Mesendoderm (in vitro differentiated cells): ENCODE measurements around the gene NFATC3.

Experiments
- DNase-seq: peaks from one replicate; pipeline ENCODE4 v3.0.0; 2013
- H2AK5ac ChIP-seq: 2 replicates; pipeline ENCODE4 v1.6.1; 2013; ENCODE audit warnings: low read length, inconsistent platforms
- H2BK120ac ChIP-seq: 2 replicates; pipeline ENCODE4 v1.6.1; 2013; ENCODE audit warnings: low read depth, mild to moderate bottlenecking, low read length, moderate library complexity, mixed read lengths
- H2BK15ac ChIP-seq: replicated peaks from 2 replicates; pipeline ENCODE4 v1.6.1; 2013; ENCODE audit warnings: low read depth, mild to moderate bottlenecking, moderate library complexity
- H2BK5ac ChIP-seq: 2 replicates; pipeline ENCODE4 v1.6.1; 2013; ENCODE audit warnings: low read length, inconsistent platforms
- H3K18ac ChIP-seq: 2 replicates; pipeline ENCODE4 v1.6.1; 2013; ENCODE audit warnings: mild to moderate bottlenecking, low read length, mixed read lengths
- H3K23ac ChIP-seq: one replicate; pipeline ENCODE4 v1.6.1; 2013; ENCODE audit warnings: low read length
- H3K27ac ChIP-seq: 2 replicates; pipeline ENCODE4 v1.5.1; 2013; ENCODE audit warnings: low read depth, mild to moderate bottlenecking, inconsistent platforms, low read length, moderate library complexity
- H3K27me3 ChIP-seq: 2 replicates; pipeline ENCODE4 v1.6.1; 2013; ENCODE audit warnings: low read length, control low read depth, mild to moderate bottlenecking, inconsistent platforms; ENCODE audit not compliant: insufficient read depth, poor library complexity
- H3K36me3 ChIP-seq: 2 replicates; pipeline ENCODE4 v1.6.1; 2013; ENCODE audit warnings: low read length, inconsistent platforms; ENCODE audit not compliant: control insufficient read depth, insufficient read depth
- H3K4ac ChIP-seq: one replicate; pipeline ENCODE4 v1.6.1; 2013; ENCODE audit warnings: low read depth, mild to moderate bottlenecking, low read length, moderate library complexity
- H3K4me1 ChIP-seq: 2 replicates; pipeline ENCODE4 v1.6.1; 2013; ENCODE audit warnings: low read depth, low read length, inconsistent platforms; ENCODE audit not compliant: control insufficient read depth
- H3K4me2 ChIP-seq: 2 replicates; pipeline ENCODE4 v1.6.1; 2013; ENCODE audit warnings: low read length
- H3K4me3 ChIP-seq: 2 replicates; pipeline ENCODE4 v1.5.1; 2013; ENCODE audit warnings: mild to moderate bottlenecking, low read length
- H3K56ac ChIP-seq: one replicate; pipeline ENCODE4 v1.6.1; 2013; ENCODE audit warnings: low read length
- H3K79me1 ChIP-seq: 2 replicates; pipeline ENCODE4 v1.6.1; 2013; ENCODE audit warnings: low read length, inconsistent platforms
- H3K79me2 ChIP-seq: 2 replicates; pipeline ENCODE4 v1.6.1; 2013; ENCODE audit warnings: mild to moderate bottlenecking, low read length; ENCODE audit not compliant: control insufficient read depth, insufficient read depth
- H3K9ac ChIP-seq: 2 replicates; pipeline ENCODE4 v1.6.1; 2013; ENCODE audit warnings: low read length, inconsistent platforms
- H4K5ac ChIP-seq: one replicate; pipeline ENCODE4 v1.6.1; 2013; ENCODE audit warnings: low read length
- H4K8ac ChIP-seq: one replicate; pipeline ENCODE4 v1.6.1; 2013; ENCODE audit warnings: low read depth, mild to moderate bottlenecking, control low read depth, low read length, moderate library complexity
- WGBS: extraction: QIAGEN DNeasy Blood & Tissue Kit; methylation state at CpG from one replicate; pipeline ENCODE4 v1.1.7; 2013; ENCODE audit warnings: low lambda C conversion rate, missing lambda C conversion rate; ENCODE audit not compliant: insufficient coverage; ENCODE audit errors: extremely low coverage; 5-methylcytosine and 5-hydroxymethylcytosine counted together

NFATC3 gene

GRCh38 chr16:68088130-68088972, 3.2 kb downstream of the NFATC3 start:
- no peak overlapping the region for H3K27ac ChIP-seq
- H3K56ac ChIP-seq = no peak overlapping the region
- H2AK5ac ChIP-seq = no peak overlapping the region
- no peak for DNase-seq
- H2BK15ac ChIP-seq = no peak overlapping the region
- no peak overlapping the region for H4K5ac ChIP-seq
- no peak overlapping the region for H3K4ac ChIP-seq
- H3K18ac ChIP-seq = no peak overlapping the region
- H3K36me3 ChIP-seq = no peaks in the 10 kb centered on the region
- H4K8ac ChIP-seq = no peak overlapping the region
- peaks cover 23% of the 10 kb centered on the region for H3K79me2 ChIP-seq
- no peak overlapping the region for H3K4me2 ChIP-seq
- no peaks in the 10 kb centered on the region for H3K4me1 ChIP-seq
- no peak overlapping the region for H3K4me3 ChIP-seq
- WGBS = no CpG with 5 or more reads among the region's 9 CpGs
- H3K79me1 ChIP-seq = no peaks in the 10 kb centered on the region
- H3K9ac ChIP-seq = no peak overlapping the region
- H3K27me3 ChIP-seq = no peaks in the 10 kb centered on the region
- H2BK120ac ChIP-seq = no peak overlapping the region
- H2BK5ac ChIP-seq = no peak overlapping the region
- no peak overlapping the region for H3K23ac ChIP-seq

GRCh38 chr16:68089067-68089466, 3.9 kb downstream of the NFATC3 start:
- no peak for DNase-seq
- H2BK15ac ChIP-seq = no peak overlapping the region
- H4K8ac ChIP-seq = no peak overlapping the region
- H3K4ac ChIP-seq = no peak overlapping the region
- H3K23ac ChIP-seq = no peak overlapping the region
- peaks cover 2% of the 10 kb centered on the region for H3K79me1 ChIP-seq
- H3K4me2 ChIP-seq = no peak overlapping the region
- no peak overlapping the region for H3K56ac ChIP-seq
- H3K4me1 ChIP-seq = no peaks in the 10 kb centered on the region
- no peak overlapping the region for H2BK120ac ChIP-seq
- no peak overlapping the region for H4K5ac ChIP-seq
- H3K27me3 ChIP-seq = no peaks in the 10 kb centered on the region
- no peak overlapping the region for H3K18ac ChIP-seq
- no peaks in the 10 kb centered on the region for H3K36me3 ChIP-seq
- H2AK5ac ChIP-seq = no peak overlapping the region
- WGBS = no CpG with 5 or more reads among the region's 4 CpGs
- peaks cover 23% of the 10 kb centered on the region for H3K79me2 ChIP-seq
- no peak overlapping the region for H3K27ac ChIP-seq
- no peak overlapping the region for H3K4me3 ChIP-seq
- H3K9ac ChIP-seq = no peak overlapping the region
- H2BK5ac ChIP-seq = no peak overlapping the region

GRCh38 chr16:68090130-68090529, 5.0 kb downstream of the NFATC3 start:
- H3K4ac ChIP-seq = no peak overlapping the region
- peaks cover 3% of the 10 kb centered on the region for H3K79me1 ChIP-seq
- H2AK5ac ChIP-seq = no peak overlapping the region
- no peak overlapping the region for H4K5ac ChIP-seq
- WGBS = no CpG with 5 or more reads among the region's 3 CpGs
- H3K79me2 ChIP-seq = peaks cover 27% of the 10 kb centered on the region
- H3K4me2 ChIP-seq = no peak overlapping the region
- H3K4me1 ChIP-seq = no peaks in the 10 kb centered on the region
- no peaks in the 10 kb centered on the region for H3K27me3 ChIP-seq
- H3K36me3 ChIP-seq = no peaks in the 10 kb centered on the region
- DNase-seq = no peak
- no peak overlapping the region for H3K23ac ChIP-seq
- no peak overlapping the region for H2BK120ac ChIP-seq
- H4K8ac ChIP-seq = no peak overlapping the region
- no peak overlapping the region for H3K56ac ChIP-seq
- no peak overlapping the region for H2BK5ac ChIP-seq
- no peak overlapping the region for H3K27ac ChIP-seq
- no peak overlapping the region for H3K18ac ChIP-seq
- no peak overlapping the region for H3K4me3 ChIP-seq
- no peak overlapping the region for H2BK15ac ChIP-seq
- no peak overlapping the region for H3K9ac ChIP-seq

- Histone ChIP-seq H3K4me3 (no peak overlapping the region), H3K4me1 (no peaks in the 10 kb centered on the region), H3K23ac (no peak overlapping the region), H3K18ac (no peak overlapping the region), H3K56ac (no peak overlapping the region), H3K4ac (no peak overlapping the region), H2BK15ac (no peak overlapping the region), H3K79me1 (peaks cover 4% of the 10 kb centered on the region), H3K27ac (no peak overlapping the region), H2AK5ac (no peak overlapping the region), H4K8ac (no peak overlapping the region), H3K4me2 (no peak overlapping the region), H3K36me3 (no peaks in the 10 kb centered on the region), H3K79me2 (peaks cover 29% of the 10 kb centered on the region), H2BK5ac (no peak overlapping the region), H3K27me3 (no peaks in the 10 kb centered on the region), H2BK120ac (no peak overlapping the region), H3K9ac (no peak overlapping the region), H4K5ac (no peak overlapping the region)
- no peak for DNase-seq
- 100% methylated on average over 3 of the region's 3 CpGs for WGBS
These were observed 5.4 kb downstream of the NFATC3 start for GRCh38 chr16:68090533-68090932.

GRCh38 chr16:68091380-68092261, 6.5 kb downstream of the NFATC3 start:
- peak overlapping the region; percentile 18 for H3K56ac ChIP-seq
- no peak overlapping the region for H3K23ac ChIP-seq
- H3K79me2 ChIP-seq = peaks cover 30% of the 10 kb centered on the region
- no peak overlapping the region for H4K8ac ChIP-seq
- WGBS = no CpG with 5 or more reads among the region's 5 CpGs
- H4K5ac ChIP-seq = no peak overlapping the region
- H3K4me1 ChIP-seq = no peaks in the 10 kb centered on the region
- peaks cover 10% of the 10 kb centered on the region for H3K79me1 ChIP-seq
- H3K18ac ChIP-seq = no peak overlapping the region
- no peak for DNase-seq
- no peak overlapping the region for H2AK5ac ChIP-seq
- H3K9ac ChIP-seq = no peak overlapping the region
- H3K27me3 ChIP-seq = no peaks in the 10 kb centered on the region
- no peak overlapping the region for H3K4ac ChIP-seq
- no peak overlapping the region for H3K4me3 ChIP-seq
- no peak overlapping the region for H2BK5ac ChIP-seq
- no peak overlapping the region for H3K27ac ChIP-seq
- no peak overlapping the region for H3K4me2 ChIP-seq
- H2BK120ac ChIP-seq = no peak overlapping the region
- H3K36me3 ChIP-seq = no peaks in the 10 kb centered on the region
- no peak overlapping the region for H2BK15ac ChIP-seq
